BLaER1 treated with 17β-estradiol and CSF1 and Interleukin-3, amounts not matched to agents 10 nM and 100 nM (cell line): ENCODE measurements around the gene SH2B2.

Experiments
- H3K27ac ChIP-seq, 11 experiments: shearing (Covaris generic); formaldehyde crosslinking; 2 replicates each; pipeline ENCODE4 v1.8.1; 2022
- H3K27me3 ChIP-seq, 11 experiments: shearing (Covaris generic); formaldehyde crosslinking; 2 replicates each; pipeline ENCODE4 v1.8.1; 2022
- H3K36me3 ChIP-seq, 11 experiments: shearing (Covaris generic); formaldehyde crosslinking; 2 replicates each; pipeline ENCODE4 v1.8.1; 2022
- H3K4me1 ChIP-seq, 10 experiments: shearing (Covaris generic); formaldehyde crosslinking; 2 replicates each; pipeline ENCODE4 v1.8.1; 2022
- H3K4me2 ChIP-seq, 11 experiments: shearing (Covaris generic); formaldehyde crosslinking; 2 replicates each; pipeline ENCODE4 v1.8.1; 2022
- H3K4me3 ChIP-seq, 10 experiments: shearing (Covaris generic); formaldehyde crosslinking; 2 replicates each; pipeline ENCODE4 v1.8.1; 2022
- H3K9ac ChIP-seq, 11 experiments: shearing (Covaris generic); formaldehyde crosslinking; 2 replicates each; pipeline ENCODE4 v1.8.1; 2022
- H3K9me3 ChIP-seq, 11 experiments: shearing (Covaris generic); formaldehyde crosslinking; replicated peaks in 1 of 11; 2 replicates each; pipeline ENCODE4 v1.8.1; 2022
- H4K20me1 ChIP-seq, 11 experiments: shearing (Covaris generic); formaldehyde crosslinking; 2 replicates each; pipeline ENCODE4 v1.8.1; 2022
- Cebpa-rat ChIP-seq, 11 experiments: shearing (Covaris generic); IDR thresholded peaks; 2 replicates each; pipeline ENCODE4 v1.8.1; 2022

SH2B2 gene

GRCh38 chr7:102287981-102288278, 1.3 kb downstream of the SH2B2 start:
- Histone ChIP-seq H3K36me3 (peaks cover 0 to 15% (median 0%) of the 10 kb centered on the region in 11 experiments; a peak in 8 of 22 replicates), H4K20me1 (peaks cover 54 to 62% (median 61%) of the 10 kb centered on the region in 11 experiments), H3K9me3 (no peaks in the 10 kb centered on the region), H3K4me3 (peak overlapping the region; percentile 77 to 94 (median 88)), H3K4me1 (peaks cover 58 to 89% (median 78%) of the 10 kb centered on the region in 10 experiments), H3K27me3 (no peaks in the 10 kb centered on the region), H3K9ac (peak overlapping the region; percentile 79 to 99 (median 90)), H3K27ac (peak overlapping the region in 10 of 11 experiments; percentile 64 to 100 (median 86); a peak in 18 of 22 replicates), H3K4me2 (peak overlapping the region; percentile 93 to 100 (median 99))
- TF ChIP-seq Cebpa-rat (IDR thresholded peaks at IDR 0.05): no peak

- Histone ChIP-seq H3K9ac (peak overlapping the region; percentile 79 to 99 (median 90)), H3K4me3 (peak overlapping the region; percentile 77 to 94 (median 88)), H4K20me1 (peaks cover 59 to 67% (median 66%) of the 10 kb centered on the region in 11 experiments), H3K4me1 (peaks cover 62 to 89% (median 79%) of the 10 kb centered on the region in 10 experiments), H3K27ac (peak overlapping the region in 10 of 11 experiments; percentile 48 to 100 (median 86); a peak in 18 of 22 replicates), H3K4me2 (peak overlapping the region; percentile 93 to 100 (median 99)), H3K36me3 (peaks cover 0 to 15% (median 0%) of the 10 kb centered on the region in 11 experiments; a peak in 8 of 22 replicates), H3K27me3 (no peaks in the 10 kb centered on the region), H3K9me3 (no peaks in the 10 kb centered on the region)
- TF ChIP-seq Cebpa-rat (IDR thresholded peaks at IDR 0.05): no peak
These were observed 1.7 kb downstream of the SH2B2 start for GRCh38 chr7:102288285-102288930.

- no peak for TF ChIP-seq Cebpa-rat (IDR thresholded peaks at IDR 0.05)
- H3K9ac ChIP-seq: peak overlapping the region; percentile 79 to 99 (median 90); a peak in 20 of 22 replicates
- peaks cover 0 to 15% (median 0%) of the 10 kb centered on the region in 11 experiments; a peak in 8 of 22 replicates for H3K36me3 ChIP-seq
- peak overlapping the region in 9 of 11 experiments; percentile 73 to 100 (median 86); a peak in 17 of 22 replicates for H3K27ac ChIP-seq
- peak overlapping the region; percentile 77 to 94 (median 88); a peak in 19 of 20 replicates for H3K4me3 ChIP-seq
- peak overlapping the region; percentile 93 to 100 (median 99) for H3K4me2 ChIP-seq
- H3K9me3 ChIP-seq: no peaks in the 10 kb centered on the region
- peaks cover 62 to 89% (median 79%) of the 10 kb centered on the region in 10 experiments for H3K4me1 ChIP-seq
- peaks cover 66 to 74% (median 73%) of the 10 kb centered on the region in 11 experiments for H4K20me1 ChIP-seq
- no peaks in the 10 kb centered on the region for H3K27me3 ChIP-seq
These were observed 2.4 kb downstream of the SH2B2 start for GRCh38 chr7:102289057-102289456.

GRCh38 chr7:102291056-102291915, 4.6 kb downstream of the SH2B2 start:
- peak overlapping the region in 10 of 11 experiments; percentile 0 to 32 (median 22); a peak in 12 of 22 replicates for H3K4me2 ChIP-seq
- peaks cover 69 to 89% (median 84%) of the 10 kb centered on the region in 10 experiments for H3K4me1 ChIP-seq
- no peaks in the 10 kb centered on the region for H3K27me3 ChIP-seq
- H3K4me3 ChIP-seq: no peak overlapping the region
- no peak for TF ChIP-seq Cebpa-rat (IDR thresholded peaks at IDR 0.05)
- peaks cover 79 to 96% (median 92%) of the 10 kb centered on the region in 11 experiments for H4K20me1 ChIP-seq
- no peak overlapping the region for H3K27ac ChIP-seq
- H3K36me3 ChIP-seq: peaks cover 0 to 23% (median 3%) of the 10 kb centered on the region in 11 experiments; a peak in 12 of 22 replicates
- no peak overlapping the region for H3K9ac ChIP-seq
- no peaks in the 10 kb centered on the region for H3K9me3 ChIP-seq

- Histone ChIP-seq H3K27ac (no peak overlapping the region), H3K9me3 (no peaks in the 10 kb centered on the region), H3K4me1 (peaks cover 72 to 92% (median 87%) of the 10 kb centered on the region in 10 experiments), H4K20me1 (peaks cover 85 to 100% (median 97%) of the 10 kb centered on the region in 11 experiments), H3K27me3 (no peaks in the 10 kb centered on the region), H3K4me3 (no peak overlapping the region), H3K9ac (no peak overlapping the region), H3K4me2 (peak overlapping the region in 3 of 11 experiments; percentile 8 to 66 (median 31); a peak in 4 of 22 replicates), H3K36me3 (peaks cover 0 to 29% (median 8%) of the 10 kb centered on the region in 11 experiments; a peak in 13 of 22 replicates)
- no peak for TF ChIP-seq Cebpa-rat (IDR thresholded peaks at IDR 0.05)
These were observed 5.2 kb downstream of the SH2B2 start for GRCh38 chr7:102291916-102292267.

GRCh38 chr7:102292813-102293798, 6.4 kb downstream of the SH2B2 start:
- TF ChIP-seq Cebpa-rat (IDR thresholded peaks at IDR 0.05): no peak
- H3K4me1 ChIP-seq: peaks cover 68 to 85% (median 81%) of the 10 kb centered on the region in 10 experiments
- no peaks in the 10 kb centered on the region for H3K27me3 ChIP-seq
- H3K9me3 ChIP-seq: no peaks in the 10 kb centered on the region
- 0 out of 22 replicates have a peak overlapping the region, but pooled peaks of 1 of the 11 experiments have one; percentile 37 for H3K9ac ChIP-seq
- H3K4me3 ChIP-seq: no peak overlapping the region
- H3K4me2 ChIP-seq: peak overlapping the region; percentile 58 to 81 (median 76)
- H4K20me1 ChIP-seq: peaks cover 76 to 100% (median 98%) of the 10 kb centered on the region in 11 experiments
- peaks cover 0 to 40% (median 8%) of the 10 kb centered on the region in 11 experiments; a peak in 13 of 22 replicates for H3K36me3 ChIP-seq
- no peak overlapping the region for H3K27ac ChIP-seq

- no peak for TF ChIP-seq Cebpa-rat (IDR thresholded peaks at IDR 0.05)
- Histone ChIP-seq H3K9me3 (no peaks in the 10 kb centered on the region), H3K27me3 (no peaks in the 10 kb centered on the region), H3K4me2 (peak overlapping the region; percentile 58 to 81 (median 76)), H3K36me3 (peaks cover 0 to 44% (median 9%) of the 10 kb centered on the region in 11 experiments; a peak in 13 of 22 replicates), H3K9ac (peak overlapping the region in 5 of 11 experiments; percentile 4 to 41 (median 15); a peak in 1 of 22 replicates), H3K4me1 (peaks cover 59 to 84% (median 73%) of the 10 kb centered on the region in 10 experiments), H3K27ac (peak overlapping the region in 4 of 11 experiments; percentile 2 to 45 (median 20); a peak in 3 of 22 replicates), H3K4me3 (no peak overlapping the region; a peak in 1 of 20 replicates), H4K20me1 (peaks cover 61 to 100% (median 96%) of the 10 kb centered on the region in 11 experiments)
These were observed 7.9 kb downstream of the SH2B2 start for GRCh38 chr7:102294589-102294988.
